IPS DF 6.9 (cell line): ENCODE results near the gene NUBPL.
"Not testable (repeated sequence)": the region's sequence is repeated elsewhere in the genome, so short reads cannot be mapped to it uniquely, and the experiment has no call there.

Experiments
- DNase-seq: peaks from one replicate; pipeline ENCODE4 v3.0.0-alpha.2; 2013; ENCODE audit warnings: low read depth, low spot score
- H3K27ac ChIP-seq: one replicate; pipeline ENCODE4 v1.5.1; 2013; ENCODE audit warnings: low read length, control low read depth
- H3K27me3 ChIP-seq: 2 replicates; pipeline ENCODE4 v1.6.1; 2013; ENCODE audit warnings: mild to moderate bottlenecking, low read length; ENCODE audit not compliant: control insufficient read depth, insufficient read depth
- H3K36me3 ChIP-seq: 2 replicates; pipeline ENCODE4 v1.6.1; 2013; ENCODE audit warnings: low read length; ENCODE audit not compliant: control insufficient read depth, insufficient read depth
- H3K4me1 ChIP-seq: 2 replicates; pipeline ENCODE4 v1.6.1; 2013; ENCODE audit warnings: low read length; ENCODE audit not compliant: control insufficient read depth, insufficient read depth
- H3K4me3 ChIP-seq: 2 replicates; pipeline ENCODE4 v1.5.1; 2013; ENCODE audit warnings: mild to moderate bottlenecking, low read length
- H3K9me3 ChIP-seq: 2 replicates; pipeline ENCODE4 v1.6.1; 2013; ENCODE audit warnings: low read length, inconsistent platforms; ENCODE audit not compliant: control insufficient read depth, insufficient read depth
- WGBS: extraction: QIAGEN DNeasy Blood & Tissue Kit; methylation state at CpG from one replicate; pipeline ENCODE4 v1.1.7; 2013; ENCODE audit warnings: mixed read lengths, missing lambda C conversion rate; ENCODE audit not compliant: insufficient read length, insufficient coverage; 5-methylcytosine and 5-hydroxymethylcytosine counted together

The NUBPL gene

GRCh38 chr14:31792726-31793125, 231.5 kb downstream of the NUBPL start:
- no peaks in the 10 kb centered on the region for H3K27me3 ChIP-seq
- no peak overlapping the region for H3K27ac ChIP-seq
- no peak overlapping the region for H3K4me3 ChIP-seq
- H3K36me3 ChIP-seq = no peaks in the 10 kb centered on the region
- no peaks in the 10 kb centered on the region for H3K4me1 ChIP-seq
- no peak for DNase-seq
- H3K9me3 ChIP-seq = no peaks in the 10 kb centered on the region

GRCh38 chr14:31797946-31798345, 236.7 kb downstream of the NUBPL start:
- no CpG with 5 or more reads among the region's 3 CpGs for WGBS
- H3K4me1 ChIP-seq, DNase-seq, H3K27me3 ChIP-seq, H3K36me3 ChIP-seq, H3K9me3 ChIP-seq, H3K4me3 ChIP-seq, H3K27ac ChIP-seq: not testable (repeated sequence)

GRCh38 chr14:31802838-31803237, 241.6 kb downstream of the NUBPL start:
- DNase-seq = no peak
- no peaks in the 10 kb centered on the region for H3K36me3 ChIP-seq
- no peaks in the 10 kb centered on the region for H3K27me3 ChIP-seq

GRCh38 chr14:31806249-31806648, 245.0 kb downstream of the NUBPL start:
- Histone ChIP-seq H3K36me3 (no peaks in the 10 kb centered on the region), H3K4me3 (no peak overlapping the region), H3K27me3 (no peaks in the 10 kb centered on the region), H3K27ac (no peak overlapping the region), H3K4me1 (no peaks in the 10 kb centered on the region), H3K9me3 (no peaks in the 10 kb centered on the region)
- no peak for DNase-seq

More at GRCh38 chr14:31802838-31803237, 241.6 kb downstream of the NUBPL start:
- H3K9me3 ChIP-seq = no peaks in the 10 kb centered on the region
- no peaks in the 10 kb centered on the region for H3K4me1 ChIP-seq
- no peak overlapping the region for H3K27ac ChIP-seq
- H3K4me3 ChIP-seq = no peak overlapping the region

GRCh38 chr14:31811693-31812628, 250.8 kb downstream of the NUBPL start:
- not testable (repeated sequence) for H3K9me3 ChIP-seq, DNase-seq, H3K4me3 ChIP-seq, H3K27ac ChIP-seq, H3K4me1 ChIP-seq, H3K36me3 ChIP-seq, H3K27me3 ChIP-seq
- WGBS = no CpG with 5 or more reads among the region's 15 CpGs

- H3K27ac ChIP-seq, H3K4me3 ChIP-seq, H3K9me3 ChIP-seq, H3K36me3 ChIP-seq, H3K27me3 ChIP-seq, H3K4me1 ChIP-seq, DNase-seq: not testable (repeated sequence)
- WGBS = no CpG with 5 or more reads among the region's 2 CpGs
Observed at GRCh38 chr14:31813724-31814490, 252.7 kb downstream of the NUBPL start.

- H3K4me1 ChIP-seq = no peaks in the 10 kb centered on the region
- H3K4me3 ChIP-seq = no peak overlapping the region
- H3K27ac ChIP-seq = no peak overlapping the region
- H3K27me3 ChIP-seq = no peaks in the 10 kb centered on the region
- H3K36me3 ChIP-seq = no peaks in the 10 kb centered on the region
- H3K9me3 ChIP-seq = no peaks in the 10 kb centered on the region
- DNase-seq = no peak
Observed at GRCh38 chr14:31819281-31819680, 258.1 kb downstream of the NUBPL start.

GRCh38 chr14:31825459-31825858, 264.3 kb downstream of the NUBPL start:
- DNase-seq = no peak
- Histone ChIP-seq H3K27me3 (no peaks in the 10 kb centered on the region), H3K27ac (no peak overlapping the region), H3K9me3 (no peaks in the 10 kb centered on the region), H3K36me3 (no peaks in the 10 kb centered on the region), H3K4me1 (no peaks in the 10 kb centered on the region), H3K4me3 (no peak overlapping the region)

- Histone ChIP-seq H3K4me3 (no peak overlapping the region), H3K9me3 (no peaks in the 10 kb centered on the region), H3K36me3 (no peaks in the 10 kb centered on the region), H3K4me1 (no peaks in the 10 kb centered on the region), H3K27ac (no peak overlapping the region), H3K27me3 (no peaks in the 10 kb centered on the region)
- DNase-seq = no peak
Observed at GRCh38 chr14:31827325-31827724, 266.1 kb downstream of the NUBPL start.

GRCh38 chr14:31828946-31829868, 268.0 kb downstream of the NUBPL start:
- no peak for DNase-seq
- Histone ChIP-seq H3K4me3 (no peak overlapping the region), H3K27me3 (no peaks in the 10 kb centered on the region), H3K9me3 (no peaks in the 10 kb centered on the region), H3K4me1 (no peaks in the 10 kb centered on the region), H3K36me3 (no peaks in the 10 kb centered on the region), H3K27ac (no peak overlapping the region)
- no CpG with 5 or more reads among the region's 3 CpGs for WGBS
